GM12892 (cell line): Measurements from ENCODE around the gene NACA2.
"Not testable (repeated sequence)": the region's sequence is repeated elsewhere in the genome, so short reads cannot be mapped to it uniquely, and the experiment has no call there.

Experiments
- DNase-seq: peaks from one replicate; pipeline ENCODE4 v3.0.0; 2011; ENCODE audit not compliant: insufficient read length
- FAIRE-seq: peaks from 2 replicates; lab custom pipeline; 2011; peaks lifted over from hg19 to GRCh38; lab: Jason Lieb, UNC
- POLR2A ChIP-seq: IDR thresholded peaks from 2 replicates; pipeline ENCODE4 v1.6.1; 2011; ENCODE audit warnings: low read depth, low read length, control low read depth
- POLR2AphosphoS5 ChIP-seq: IDR thresholded peaks from 2 replicates; pipeline ENCODE4 v1.6.1; 2011; ENCODE audit warnings: low read depth, low read length, control low read depth
- TAF1 ChIP-seq: IDR thresholded peaks from 2 replicates; pipeline ENCODE4 v1.6.1; 2011; ENCODE audit warnings: low read depth, mild to moderate bottlenecking, control low read depth, low read length, borderline replicate concordance

Gene NACA2

GRCh38 chr17:61583660-61584264, 7.3 kb downstream of the NACA2 start:
- no peak for FAIRE-seq
- TF ChIP-seq POLR2A, result no peak
- TF ChIP-seq TAF1, result no peak
- TF ChIP-seq POLR2AphosphoS5, result no peak
- DNase-seq, result no peak

- no peak for DNase-seq
- FAIRE-seq, result no peak
- no peak for TF ChIP-seq TAF1
- TF ChIP-seq POLR2AphosphoS5, result no peak
- no peak for TF ChIP-seq POLR2A
Measured at GRCh38 chr17:61583242-61583641, 7.8 kb downstream of the NACA2 start.

GRCh38 chr17:61582593-61582992, 8.4 kb downstream of the NACA2 start:
- DNase-seq (no peak), FAIRE-seq (no peak)
- TF ChIP-seq POLR2AphosphoS5, result no peak
- no peak for TF ChIP-seq TAF1
- no peak for TF ChIP-seq POLR2A

GRCh38 chr17:61581611-61582349, 9.2 kb downstream of the NACA2 start:
- no peak for DNase-seq
- FAIRE-seq, result no peak
- TF ChIP-seq POLR2AphosphoS5, result no peak
- no peak for TF ChIP-seq TAF1
- no peak for TF ChIP-seq POLR2A

GRCh38 chr17:61580502-61580901, 10.5 kb downstream of the NACA2 start:
- FAIRE-seq (no peak), DNase-seq (no peak)
- no peak for TF ChIP-seq POLR2A
- no peak for TF ChIP-seq TAF1
- no peak for TF ChIP-seq POLR2AphosphoS5

GRCh38 chr17:61579961-61580360, 11.1 kb downstream of the NACA2 start:
- TF ChIP-seq POLR2A, result no peak
- TF ChIP-seq POLR2AphosphoS5, result no peak
- no peak for TF ChIP-seq TAF1
- FAIRE-seq (no peak), DNase-seq (no peak)

GRCh38 chr17:61579347-61579746, 11.7 kb downstream of the NACA2 start:
- FAIRE-seq, result no peak
- TF ChIP-seq TAF1 (no peak), POLR2AphosphoS5 (no peak), POLR2A (no peak)
- no peak for DNase-seq

- TF ChIP-seq POLR2A (no peak), POLR2AphosphoS5 (no peak), TAF1 (no peak)
Measured at GRCh38 chr17:61578645-61579044, 12.4 kb downstream of the NACA2 start.

GRCh38 chr17:61575983-61576382, 15.0 kb downstream of the NACA2 start:
- no peak for TF ChIP-seq TAF1
- no peak for TF ChIP-seq POLR2A
- no peak for TF ChIP-seq POLR2AphosphoS5
- FAIRE-seq, result no peak

More at GRCh38 chr17:61578645-61579044, 12.4 kb downstream of the NACA2 start:
- no peak for DNase-seq
- no peak for FAIRE-seq

GRCh38 chr17:61575352-61575975, 15.6 kb downstream of the NACA2 start:
- FAIRE-seq, result no peak

More at GRCh38 chr17:61575983-61576382, 15.0 kb downstream of the NACA2 start:
- no peak for DNase-seq

GRCh38 chr17:61574542-61575351, 16.3 kb downstream of the NACA2 start:
- FAIRE-seq, result no peak
- TF ChIP-seq POLR2AphosphoS5, result no peak
- no peak for TF ChIP-seq TAF1
- no peak for TF ChIP-seq POLR2A
- DNase-seq, result no peak

More at GRCh38 chr17:61575352-61575975, 15.6 kb downstream of the NACA2 start:
- TF ChIP-seq POLR2AphosphoS5 (no peak), POLR2A (no peak), TAF1 (no peak)
- DNase-seq, result no peak

- not testable (repeated sequence) for DNase-seq, FAIRE-seq
Measured at GRCh38 chr17:61572547-61572946, 18.5 kb downstream of the NACA2 start.
